ENCODE measurements around the gene PSG2.
"Not testable (repeated sequence)": the region's sequence is repeated elsewhere in the genome, so short reads cannot be mapped to it uniquely, and the experiment has no call there.

PSG2 gene

DNA sequence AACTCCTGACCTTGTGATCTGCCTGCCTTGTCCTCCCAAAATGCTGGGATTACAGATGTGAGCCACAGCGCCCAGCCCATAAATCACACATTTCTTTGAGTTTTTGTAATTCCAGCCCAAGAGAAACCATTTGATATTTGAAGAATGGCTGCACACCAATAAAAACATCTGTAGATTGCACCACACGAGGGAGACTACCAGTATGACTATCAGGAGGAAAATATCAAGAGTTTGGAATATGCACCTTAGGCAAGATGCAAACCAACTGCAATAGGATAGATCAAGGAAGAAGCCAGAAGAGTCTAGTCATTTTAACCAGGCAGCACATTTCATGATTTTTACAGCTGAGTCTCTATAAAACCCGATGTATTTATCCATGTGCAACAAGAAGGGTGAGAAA, 20.1 kb downstream of the PSG2 start:
- DNase-seq: not testable (repeated sequence)

- DNase-seq: not testable (repeated sequence)
Observed at GRCh38 chr19:43061326-43061725, 21.2 kb downstream of the PSG2 start.

- DNase-seq: not testable (repeated sequence)
Observed at GRCh38 chr19:43060254-43060653, 22.2 kb downstream of the PSG2 start.

- DNase-seq: not testable (repeated sequence)
Observed at GRCh38 chr19:43059482-43059881, 23.0 kb downstream of the PSG2 start.

GRCh38 chr19:43058440-43058839, 24.1 kb downstream of the PSG2 start:
- not testable (repeated sequence) for DNase-seq

DNA sequence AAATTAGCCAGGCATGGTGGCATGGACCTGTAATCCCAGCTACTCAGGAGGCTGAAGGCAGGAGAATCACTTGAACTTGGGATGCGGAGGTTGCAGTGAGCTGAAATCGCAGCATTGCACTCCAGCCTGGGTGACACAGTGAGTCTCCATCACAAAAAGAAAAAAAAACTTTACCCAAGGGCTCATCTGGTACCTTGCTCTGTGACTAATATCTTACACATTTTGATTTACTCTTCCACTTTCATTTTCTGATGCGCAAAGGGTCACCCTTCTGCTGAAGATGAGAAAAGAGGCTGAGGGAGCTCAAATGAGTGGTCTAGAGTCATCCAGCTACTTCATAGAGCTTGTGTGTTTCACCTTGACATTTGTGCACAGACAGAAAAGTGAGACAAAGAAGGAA, 34.5 kb downstream of the PSG2 start:
- DNase-seq: not testable (repeated sequence)

GRCh38 chr19:43046578-43046977, 35.9 kb downstream of the PSG2 start:
- not testable (repeated sequence) for DNase-seq

GRCh38 chr19:43043492-43044180, 38.9 kb downstream of the PSG2 start:
- not testable (repeated sequence) for DNase-seq

DNA sequence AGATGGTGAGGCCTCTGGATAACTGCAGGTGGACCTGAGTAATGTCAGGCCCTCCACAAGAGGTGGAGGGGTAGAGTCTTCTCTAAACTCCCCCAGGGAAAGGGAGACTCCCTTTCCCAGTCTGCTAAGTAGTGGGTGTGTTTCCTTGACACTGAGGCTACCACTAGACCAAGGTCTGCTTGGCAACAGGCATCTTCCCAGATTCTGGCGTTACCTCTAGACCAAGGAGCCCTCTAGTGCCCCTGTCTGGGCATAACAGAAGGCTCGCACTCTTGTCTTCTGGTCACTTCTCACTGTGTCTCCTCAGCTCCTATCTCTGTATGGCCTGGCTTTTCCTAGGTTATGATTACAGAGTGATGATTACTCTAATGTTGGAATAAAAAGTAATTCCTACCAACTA, 50.9 kb downstream of the PSG2 start:
- DNase-seq: not testable (repeated sequence)

- DNase-seq: no peak
Observed at GRCh38 chr19:43028866-43029265, 53.6 kb downstream of the PSG2 start.

DNA sequence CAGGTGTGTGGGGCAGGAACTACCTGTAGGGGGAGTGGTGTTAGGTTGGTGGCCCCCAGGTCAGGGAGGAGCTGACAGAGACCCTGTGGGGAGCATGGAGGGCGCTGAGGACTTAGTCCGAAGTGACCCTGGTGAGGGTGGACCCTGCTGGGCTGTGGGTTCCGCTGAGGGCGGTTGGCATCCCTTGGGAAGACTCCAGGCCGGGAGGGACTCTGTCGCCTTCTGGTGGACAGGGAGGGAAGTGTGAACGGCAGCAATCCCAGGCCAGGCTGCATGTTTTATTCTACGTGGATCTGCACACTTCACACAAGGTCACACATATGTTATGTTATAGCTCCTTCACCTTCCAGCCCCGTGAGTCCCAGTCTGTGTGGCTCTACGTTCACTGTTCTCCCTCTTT, 54.5 kb downstream of the PSG2 start:
- DNase-seq: not testable (repeated sequence)

- not testable (repeated sequence) for DNase-seq
Observed at GRCh38 chr19:43027061-43027460, 55.4 kb downstream of the PSG2 start.

DNA sequence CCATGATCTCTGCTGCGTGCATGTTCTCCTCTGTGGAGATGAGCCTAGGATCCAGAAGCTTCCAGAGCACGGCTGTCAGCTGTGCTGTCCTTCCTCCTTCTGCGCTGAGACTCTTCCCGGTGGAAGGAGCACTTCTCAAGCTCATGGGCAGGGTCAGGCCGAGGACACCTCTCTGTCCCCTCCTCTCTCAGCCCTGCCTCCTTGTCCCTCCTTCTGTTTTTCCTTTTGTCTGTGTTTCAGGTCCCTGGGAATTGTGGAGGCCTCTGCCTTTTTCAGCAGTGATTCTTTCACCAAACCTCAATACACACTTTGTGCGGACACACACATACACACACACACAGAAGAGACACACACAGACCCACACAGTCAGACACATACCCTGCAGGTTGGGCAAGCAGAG, 56.1 kb downstream of the PSG2 start, which contains the start of gene PSG11:
TSS of gene PSG11 (minus strand) at position 101 of the 400 bp plus-strand sequence. CDS start at position 4, 97 bp downstream.
- not testable (repeated sequence) for DNase-seq

DNA sequence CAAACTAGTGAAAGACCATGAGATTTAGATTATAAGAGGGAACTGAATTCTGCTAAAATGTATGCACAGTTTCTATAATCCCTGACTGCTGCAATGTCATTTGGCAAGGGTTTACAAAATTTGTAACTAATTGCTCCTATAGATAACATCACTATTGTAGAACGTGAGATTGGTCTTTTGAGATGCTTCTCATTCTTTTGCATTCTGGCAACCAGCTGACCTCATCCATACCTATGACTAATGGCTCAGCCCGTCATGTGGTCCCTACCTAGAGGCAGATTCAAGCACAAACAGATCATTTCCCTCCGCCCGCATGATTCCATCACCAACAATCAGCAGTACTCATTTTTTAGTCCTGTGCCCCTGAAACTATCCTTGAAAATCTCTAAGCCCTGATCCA, 60.4 kb downstream of the PSG2 start:
- not testable (repeated sequence) for DNase-seq

GRCh38 chr19:43021629-43022028, 60.9 kb downstream of the PSG2 start:
- not testable (repeated sequence) for DNase-seq

- not testable (repeated sequence) for DNase-seq
Observed at GRCh38 chr19:43019588-43019987, 62.9 kb downstream of the PSG2 start.
